ENCODE results near the gene MACROD2.
"Not testable (repeated sequence)": the region's sequence is repeated elsewhere in the genome, so short reads cannot be mapped to it uniquely, and the experiment has no call there.

MACROD2 gene

GRCh38 chr20:14415467-14415866, 420.2 kb downstream of the MACROD2 start:
- DNase-seq = no peak

DNA sequence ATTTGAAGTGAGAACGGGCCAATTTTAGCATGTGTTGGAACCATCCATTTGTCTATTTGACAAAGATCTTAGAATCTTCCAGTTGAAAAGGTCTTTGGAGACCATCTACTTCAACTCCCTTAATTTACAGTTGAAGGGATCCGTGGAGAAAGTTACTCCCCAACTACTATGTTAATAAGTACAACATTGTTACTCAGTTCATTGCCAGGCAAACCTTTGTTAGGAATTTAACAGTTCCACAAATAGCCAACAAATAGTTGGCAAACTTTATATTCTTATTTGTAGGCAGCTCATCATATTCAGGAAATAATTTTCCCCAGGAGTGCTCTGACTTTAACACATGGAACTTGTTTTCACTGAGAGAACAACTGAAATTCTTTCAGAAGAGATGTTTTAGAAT, 423.1 kb downstream of the MACROD2 start:
- DNase-seq = no peak

- no peak for DNase-seq
These were observed 427.6 kb downstream of the MACROD2 start for GRCh38 chr20:14422892-14423291.

- no peak for DNase-seq
These were observed 436.3 kb downstream of the MACROD2 start for GRCh38 chr20:14431568-14431967.

DNA sequence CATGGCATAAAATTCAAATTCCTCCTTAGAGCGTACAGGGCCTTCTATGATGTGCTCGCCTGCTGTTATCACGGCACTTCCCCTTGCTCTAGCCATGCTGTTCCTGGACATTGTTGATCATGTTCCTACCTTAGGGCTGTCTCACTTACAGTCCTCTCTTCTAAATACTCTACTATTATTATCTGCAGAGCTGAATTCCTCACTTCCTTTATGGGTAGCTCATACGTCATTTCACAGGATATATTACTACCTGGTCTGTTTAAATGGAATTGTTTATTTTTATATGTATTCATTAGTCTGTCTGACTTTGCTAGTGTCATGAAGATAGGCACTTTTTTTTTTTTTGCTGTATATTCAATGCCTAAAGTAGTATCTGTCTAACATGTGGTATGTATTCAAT, 436.8 kb downstream of the MACROD2 start:
- no peak for DNase-seq

DNA sequence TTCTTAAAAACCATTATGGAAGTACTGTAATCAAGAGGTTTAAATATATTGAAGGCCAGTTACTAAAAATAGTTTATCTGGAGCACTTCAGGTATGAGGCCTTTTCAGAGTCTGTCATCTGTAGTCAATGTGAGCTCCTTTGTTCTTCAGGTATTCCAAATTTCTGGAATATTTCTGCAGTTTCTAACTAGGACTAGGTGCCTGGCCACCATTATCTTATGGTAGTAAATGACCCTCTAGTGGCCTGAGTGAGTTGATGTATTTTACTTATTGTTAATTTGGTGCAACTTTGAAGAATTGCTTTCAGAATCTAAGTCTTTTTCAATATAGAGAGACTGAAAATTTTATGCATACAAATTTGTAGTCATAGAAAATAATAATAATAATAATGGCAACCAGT, 437.3 kb downstream of the MACROD2 start:
- no peak for DNase-seq

- no peak for DNase-seq
These were observed 439.2 kb downstream of the MACROD2 start for GRCh38 chr20:14434384-14435136.

GRCh38 chr20:14441201-14441600, 445.9 kb downstream of the MACROD2 start:
- no peak for DNase-seq

DNA sequence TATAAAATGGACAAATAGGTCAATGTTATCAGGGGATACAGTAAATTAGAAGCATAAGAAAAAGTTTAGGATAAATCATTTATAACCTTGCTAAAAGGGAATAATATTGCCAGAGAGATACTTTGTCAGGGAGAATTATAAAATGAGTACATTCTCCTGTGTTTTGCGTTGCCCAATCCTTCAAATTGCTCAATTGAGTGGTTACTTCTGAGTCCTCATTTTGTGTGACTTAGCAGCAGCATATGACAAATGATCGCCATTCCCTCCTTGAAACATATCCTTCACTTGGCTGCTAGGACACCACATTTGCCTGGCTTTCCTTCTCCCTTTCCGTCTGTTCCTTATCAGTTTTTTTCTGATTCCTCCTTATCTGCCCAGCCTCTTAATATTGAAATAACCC, 448.8 kb downstream of the MACROD2 start:
- no peak for DNase-seq

DNA sequence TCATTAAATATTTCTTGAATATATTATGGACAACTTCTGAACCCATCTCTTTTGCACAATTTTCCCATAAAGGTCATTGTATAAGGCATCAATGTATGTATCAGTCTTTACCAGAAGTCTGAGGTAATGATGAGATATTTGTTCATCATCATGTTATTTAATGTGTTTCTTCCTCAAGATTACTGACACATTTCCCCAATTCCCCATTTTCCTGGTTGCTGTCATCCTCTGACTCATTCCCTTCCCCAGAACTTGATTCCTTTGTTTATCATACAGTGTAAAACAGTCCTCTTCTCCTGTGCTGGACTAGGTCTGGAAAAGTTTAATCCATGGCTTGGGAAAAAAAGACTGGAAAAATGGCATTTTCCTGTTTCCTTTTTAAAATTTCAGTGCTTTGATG, 450.0 kb downstream of the MACROD2 start:
- DNase-seq = no peak

GRCh38 chr20:14445902-14446301, 450.6 kb downstream of the MACROD2 start:
- DNase-seq = no peak

DNA sequence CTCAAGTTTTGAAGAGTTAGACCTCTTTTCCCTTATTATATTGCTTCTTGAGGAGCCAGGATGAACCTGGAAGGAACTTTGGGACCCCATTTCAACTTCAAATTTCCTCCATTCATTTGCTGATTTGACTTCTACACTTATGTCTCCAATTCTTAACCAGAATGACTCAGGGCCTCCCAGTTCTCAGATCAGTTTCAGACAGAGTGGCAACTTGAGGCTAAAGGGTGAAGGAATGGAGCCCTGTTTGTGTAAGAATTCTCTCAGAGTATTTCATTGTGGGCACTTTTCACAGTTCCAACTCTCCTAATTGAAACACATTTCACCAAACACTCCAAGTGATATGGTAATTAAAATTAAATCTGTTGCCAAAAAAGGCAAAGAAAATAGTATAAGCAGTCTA, 451.1 kb downstream of the MACROD2 start:
- DNase-seq = no peak

- no peak for DNase-seq
These were observed 454.0 kb downstream of the MACROD2 start for GRCh38 chr20:14449323-14449722.

- DNase-seq = no peak
These were observed 454.9 kb downstream of the MACROD2 start for GRCh38 chr20:14450256-14450655.

- no peak for DNase-seq
These were observed 456.1 kb downstream of the MACROD2 start for GRCh38 chr20:14451458-14451857.

GRCh38 chr20:14453259-14453658, 457.9 kb downstream of the MACROD2 start:
- DNase-seq = no peak

DNA sequence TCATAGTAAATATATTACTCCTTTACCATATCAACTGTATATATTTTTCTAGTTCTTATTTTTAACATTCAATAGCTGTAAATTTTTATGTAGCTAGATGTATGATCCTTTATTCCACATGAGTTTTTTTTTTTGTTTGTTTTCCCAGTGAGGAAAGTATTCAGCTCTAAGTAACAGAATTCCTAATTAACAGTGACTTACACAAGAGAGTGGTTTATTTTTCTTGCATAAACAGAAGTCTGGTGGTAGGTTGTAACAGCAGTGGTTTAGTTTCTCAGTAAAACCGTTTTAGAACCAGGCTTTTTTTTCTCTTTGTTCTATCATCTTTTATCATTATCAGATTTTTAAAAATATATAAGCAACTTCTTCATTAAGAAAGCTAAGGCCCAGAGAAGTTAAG, 459.0 kb downstream of the MACROD2 start:
- no peak for DNase-seq

GRCh38 chr20:14467104-14467827, 471.9 kb downstream of the MACROD2 start:
- not testable (repeated sequence) for DNase-seq

- no peak for DNase-seq
These were observed 475.0 kb downstream of the MACROD2 start for GRCh38 chr20:14470231-14470899.

GRCh38 chr20:14470977-14471661, 475.8 kb downstream of the MACROD2 start:
- no peak for DNase-seq

DNA sequence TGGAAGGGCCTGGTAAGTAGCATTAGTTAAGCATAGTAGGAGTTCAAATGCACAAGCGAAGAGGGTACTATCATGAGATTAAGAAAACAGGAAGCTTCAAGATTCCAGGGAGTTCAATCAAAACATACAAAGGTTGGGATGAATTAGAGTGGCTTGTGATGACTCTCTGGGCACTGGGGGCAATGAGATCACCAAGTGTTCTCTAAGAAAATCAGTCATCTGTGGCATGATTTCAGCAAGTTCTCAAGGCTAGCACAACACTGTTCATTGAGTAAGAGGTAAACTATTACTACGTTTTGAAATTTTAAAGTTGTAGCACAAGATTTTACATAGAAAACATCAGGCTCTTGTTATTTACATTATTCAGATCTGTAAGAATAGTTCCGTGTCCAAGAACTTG, 481.8 kb downstream of the MACROD2 start:
- DNase-seq = no peak

- no peak for DNase-seq
These were observed 482.8 kb downstream of the MACROD2 start for GRCh38 chr20:14478126-14478525.

DNA sequence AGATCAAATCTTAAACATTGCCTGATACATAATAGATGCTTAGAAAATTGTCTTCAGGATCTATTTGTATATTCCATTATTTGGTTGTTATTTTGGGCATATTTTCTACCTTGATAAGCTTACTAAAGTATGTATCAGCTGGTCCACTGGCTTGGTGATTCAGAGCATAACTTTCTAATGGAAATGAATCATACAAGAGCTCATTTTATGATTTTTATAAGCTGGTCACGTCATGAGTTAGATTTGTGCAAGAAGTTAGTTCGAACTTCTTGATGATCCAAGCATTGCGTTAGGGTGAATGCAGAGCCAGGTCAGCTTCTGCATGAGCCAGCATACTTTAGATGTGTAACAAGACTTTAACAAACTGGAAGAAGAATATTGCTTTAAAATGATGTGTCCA, 486.5 kb downstream of the MACROD2 start:
- DNase-seq = no peak

All from hippocampal formation (tissue), 2 donors.